GM21447 (cell line): Measurements from ENCODE around the gene SGMS1.
"Not testable (repeated sequence)": the region's sequence is repeated elsewhere in the genome, so short reads cannot be mapped to it uniquely, and the experiment has no call there.

Experiments
- ATAC-seq: cut with Tn5 transposase; IDR thresholded peaks from one replicate; pipeline ENCODE4 v1.9.1; 2021; ENCODE audit not compliant: unreplicated experiment

The SGMS1 gene

DNA sequence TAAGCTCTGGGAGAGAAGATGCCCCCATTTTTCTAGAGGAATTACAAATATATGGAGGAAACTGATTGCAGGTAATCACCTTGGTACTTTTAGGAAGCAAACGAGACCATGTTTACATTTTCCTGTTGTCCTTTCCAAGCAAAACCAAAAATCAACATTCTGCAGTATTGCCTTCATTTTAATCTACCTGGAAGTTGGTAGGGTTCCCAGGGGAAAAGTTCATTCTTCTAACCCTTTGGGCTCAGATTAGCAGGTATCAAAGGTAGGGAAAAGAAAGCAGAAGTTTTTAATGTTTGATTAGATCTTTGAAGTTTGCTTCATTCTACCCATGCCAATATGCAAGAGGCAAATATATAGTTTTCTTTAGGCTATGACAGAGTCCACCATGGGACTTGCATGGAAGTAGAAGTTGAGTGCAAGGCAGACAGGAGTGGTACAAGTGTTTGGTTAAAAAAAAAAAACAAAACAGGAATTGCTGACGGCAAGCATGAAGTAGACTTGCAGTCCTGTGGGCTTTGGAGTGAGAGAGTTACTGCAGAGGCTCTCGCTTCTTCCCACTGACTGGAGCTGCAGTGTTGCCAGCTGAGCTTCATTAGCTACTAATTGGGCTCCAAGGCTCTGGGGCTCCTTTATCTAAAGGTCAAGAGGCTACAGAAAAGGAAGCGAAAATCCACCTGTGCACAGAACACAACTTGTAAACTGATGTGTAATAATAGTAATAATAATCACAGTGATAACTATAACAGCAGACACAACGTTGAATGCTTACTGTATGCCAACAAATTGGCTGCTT is 343.5 kb downstream of the SGMS1 start:
- no peak for ATAC-seq

DNA sequence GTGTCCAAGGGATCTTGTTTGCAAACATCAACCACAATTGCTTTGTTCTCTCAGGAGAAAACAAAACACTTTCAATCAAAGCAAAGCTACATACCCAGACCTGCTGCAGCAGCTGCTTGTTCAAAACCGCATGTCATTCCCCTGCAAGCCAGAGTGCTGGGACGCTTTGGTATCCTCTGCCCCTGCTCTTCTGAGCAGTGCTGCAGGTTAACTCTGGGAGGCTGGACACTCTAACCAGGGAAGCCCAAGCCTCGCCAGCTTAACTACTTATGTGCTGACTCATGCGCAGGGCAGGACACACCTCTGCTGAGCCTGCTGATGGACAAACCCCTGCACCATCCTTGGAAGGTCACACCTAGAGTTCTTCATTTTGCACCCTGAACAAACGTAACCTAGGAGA is 344.3 kb downstream of the SGMS1 start:
- ATAC-seq: no peak

DNA sequence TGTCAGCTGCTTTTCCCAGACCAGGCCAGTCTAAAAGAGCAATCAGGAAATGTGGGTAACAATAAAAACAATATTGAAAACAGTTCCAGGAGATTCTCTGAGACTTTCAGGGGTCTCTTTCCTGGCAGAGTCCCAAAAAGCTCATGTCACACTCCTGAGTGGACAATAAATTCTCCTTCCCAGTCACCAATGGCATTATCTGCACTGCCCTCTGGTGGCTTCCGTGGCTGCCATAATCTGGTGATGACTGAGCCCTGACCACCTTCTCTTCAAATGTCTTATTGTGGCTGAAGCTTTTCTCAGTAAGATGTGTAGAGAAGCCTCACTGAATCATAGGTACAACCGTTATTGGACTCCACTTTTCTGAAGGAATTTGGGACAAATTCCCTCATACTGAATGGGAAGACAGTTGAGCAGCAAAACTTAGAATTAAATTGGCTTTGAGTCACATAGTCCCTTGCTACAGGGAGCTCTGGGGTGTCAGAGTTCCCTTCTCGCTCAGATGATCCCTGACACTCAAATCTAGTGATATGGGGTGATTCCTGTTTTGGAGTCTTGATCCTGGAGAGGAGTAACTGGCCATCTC is 348.0 kb downstream of the SGMS1 start:
- peak; percentile 84 for ATAC-seq

DNA sequence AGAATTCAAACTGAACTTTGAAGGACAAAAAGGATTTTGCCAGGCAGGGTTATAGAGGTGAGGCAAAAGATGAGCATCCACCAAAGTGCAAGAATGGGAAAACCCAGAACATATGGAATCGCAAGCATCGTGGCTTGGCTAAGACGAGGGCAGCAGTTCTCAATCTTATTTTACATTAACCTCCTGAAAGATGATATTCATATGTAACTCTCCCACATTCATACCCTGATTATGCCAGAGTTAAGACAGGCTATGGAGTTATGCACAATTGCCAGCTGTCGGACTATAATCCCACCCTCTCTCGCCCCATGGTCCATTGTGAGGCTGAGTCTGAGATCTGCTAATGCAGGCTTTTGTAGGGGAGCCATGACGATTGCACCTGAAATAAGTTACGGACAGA is 351.2 kb downstream of the SGMS1 start:
- ATAC-seq: no peak

DNA sequence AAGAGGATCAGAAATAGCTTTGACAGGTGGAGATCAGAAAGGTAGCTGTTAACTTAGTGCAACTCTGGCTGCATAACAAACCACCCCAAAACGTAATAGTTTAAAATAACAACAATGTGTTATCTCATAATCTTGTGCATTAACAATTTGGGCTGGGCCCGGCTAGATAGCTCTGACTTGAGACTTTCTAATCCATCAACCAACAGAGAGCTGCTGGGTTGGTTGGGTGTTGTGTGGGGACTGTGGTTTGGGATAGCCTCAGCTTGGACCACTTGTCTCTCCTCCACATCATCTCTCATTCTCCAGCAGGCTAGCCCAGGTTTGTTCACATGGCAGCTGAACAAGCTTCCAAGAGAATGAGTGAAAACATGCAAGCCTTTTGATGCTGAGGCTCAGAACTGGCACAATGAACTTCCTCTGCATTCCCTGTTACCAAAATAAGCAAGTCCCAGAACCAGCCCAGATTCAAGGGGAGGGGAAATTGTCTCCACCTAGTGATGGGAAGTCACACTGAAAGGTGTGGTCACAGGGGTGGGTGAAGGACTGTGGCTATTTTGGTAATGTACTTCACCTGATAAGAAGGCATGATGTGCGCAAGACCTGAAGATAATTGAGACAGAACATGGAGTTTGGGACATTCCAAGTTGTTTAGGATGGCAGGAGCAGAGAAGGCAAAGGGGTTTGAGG is 352.0 kb downstream of the SGMS1 start:
- no peak for ATAC-seq

DNA sequence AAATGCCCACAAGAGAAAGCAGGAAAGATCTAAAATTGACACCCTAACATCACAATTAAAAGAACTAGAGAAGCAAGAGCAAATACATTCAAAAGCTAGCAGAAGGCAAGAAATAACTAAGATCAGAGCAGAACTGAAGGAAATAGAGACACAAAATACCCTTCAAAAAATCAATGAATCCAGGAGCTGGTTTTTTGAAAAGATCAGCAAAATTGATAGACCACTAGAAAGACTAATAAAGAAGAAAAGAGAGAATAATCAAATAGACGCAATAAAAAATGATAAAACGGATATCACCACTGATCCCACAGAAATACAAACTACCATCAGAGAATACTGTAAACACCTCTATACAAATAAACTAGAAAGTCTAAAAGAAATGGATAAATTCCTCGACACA is 355.9 kb downstream of the SGMS1 start:
- not testable (repeated sequence) for ATAC-seq

DNA sequence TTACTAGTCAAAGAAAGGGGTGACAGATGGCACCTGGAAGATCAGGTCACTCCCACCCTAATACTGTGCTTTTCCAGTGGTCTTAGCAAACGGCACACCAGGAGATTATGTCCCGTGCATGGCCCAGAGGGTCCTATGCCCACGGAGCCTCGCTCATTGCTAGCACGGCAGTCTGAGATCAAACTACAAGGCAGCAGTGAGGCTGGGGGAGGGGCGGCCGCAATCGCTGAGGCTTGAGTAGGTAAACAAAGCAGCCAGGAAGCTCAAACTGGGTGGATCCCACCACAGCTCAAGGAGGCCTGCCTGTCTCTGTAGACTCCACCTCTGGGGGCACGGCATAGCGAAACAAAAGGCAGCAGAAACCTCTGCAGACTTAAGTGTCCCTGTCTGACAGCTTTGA is 361.1 kb downstream of the SGMS1 start:
- ATAC-seq: not testable (repeated sequence)

DNA sequence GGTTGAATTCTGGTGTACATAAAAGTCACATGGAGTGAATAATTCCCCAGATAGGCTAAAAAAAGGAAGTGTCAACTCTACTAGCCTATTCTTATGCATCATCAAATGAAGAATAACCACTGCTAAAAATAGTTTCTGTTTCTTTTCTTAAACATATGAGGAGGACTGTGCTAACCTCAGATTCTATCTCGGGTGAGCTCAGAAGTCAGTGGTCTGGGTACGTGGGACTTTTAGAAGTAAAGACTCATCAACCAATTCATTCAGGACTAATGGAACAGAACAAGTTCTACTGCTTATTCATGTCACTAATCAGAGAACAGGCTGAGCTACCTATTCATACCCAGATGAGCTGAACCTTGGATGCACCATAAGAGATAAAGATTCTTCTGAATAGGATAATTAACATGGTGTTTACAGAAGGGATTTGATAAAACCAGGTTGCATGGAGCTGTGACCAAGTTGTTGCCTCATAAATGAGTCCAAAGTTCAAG is 362.9 kb downstream of the SGMS1 start:
- peak; percentile 99 for ATAC-seq
